Trophoblast cell (in vitro differentiated cells and primary cell): ENCODE results near the gene LYVE1.

ENCODE experiments used
- DNase-seq, 2 donors: peaks; one replicate each; pipeline ENCODE4 v3.0.0-alpha.2; 2016
- H2AFZ ChIP-seq: 2 replicates; pipeline ENCODE4 v1.6.1; 2013; ENCODE audit warnings: low read length, moderate library complexity, mild to moderate bottlenecking; ENCODE audit not compliant: insufficient read depth, poor library complexity
- H2AK5ac ChIP-seq: 2 replicates; pipeline ENCODE4 v1.6.1; 2013; ENCODE audit warnings: mild to moderate bottlenecking, low read length
- H2BK120ac ChIP-seq: 2 replicates; pipeline ENCODE4 v1.6.1; 2013; ENCODE audit warnings: low read length, mild to moderate bottlenecking, moderate library complexity; ENCODE audit not compliant: insufficient read depth, poor library complexity
- H2BK12ac ChIP-seq: 2 replicates; pipeline ENCODE4 v1.6.1; 2013; ENCODE audit warnings: mild to moderate bottlenecking, low read length, moderate library complexity
- H2BK5ac ChIP-seq: 2 replicates; pipeline ENCODE4 v1.6.1; 2013; ENCODE audit warnings: low read length, low read depth, moderate library complexity, mild to moderate bottlenecking; ENCODE audit not compliant: poor library complexity
- H3K14ac ChIP-seq: 2 replicates; pipeline ENCODE4 v1.6.1; 2013; ENCODE audit warnings: mild to moderate bottlenecking, low read length
- H3K18ac ChIP-seq: 2 replicates; pipeline ENCODE4 v1.6.1; 2013; ENCODE audit warnings: mild to moderate bottlenecking, low read length
- H3K23ac ChIP-seq: 2 replicates; pipeline ENCODE4 v1.6.1; 2013; ENCODE audit warnings: low read length
- H3K27ac ChIP-seq: 2 replicates; pipeline ENCODE4 v1.5.1; 2013; ENCODE audit warnings: low read depth, mild to moderate bottlenecking, inconsistent platforms, low read length, moderate library complexity
- H3K27me3 ChIP-seq: 2 replicates; pipeline ENCODE4 v1.6.1; 2013; ENCODE audit warnings: inconsistent platforms, mild to moderate bottlenecking, low read length, moderate library complexity; ENCODE audit not compliant: insufficient read depth
- H3K36me3 ChIP-seq, 2 experiments: 1 replicate in 1 of 2; 2 replicates in 1 of 2; pipeline ENCODE4 v1.6.1; 2013; ENCODE audit warnings: low read length in 2 of 2, mild to moderate bottlenecking in 2 of 2, moderate library complexity in 1 of 2; ENCODE audit not compliant: insufficient read depth in 2 of 2, control insufficient read depth in 1 of 2
- H3K4ac ChIP-seq: 2 replicates; pipeline ENCODE4 v1.6.1; 2013; ENCODE audit warnings: low read depth, mild to moderate bottlenecking, low read length, moderate library complexity
- H3K4me1 ChIP-seq, 2 experiments: 1 replicate in 1 of 2; 2 replicates in 1 of 2; pipeline ENCODE4 v1.6.1; 2013; ENCODE audit warnings: low read length in 2 of 2, mild to moderate bottlenecking in 2 of 2, moderate library complexity in 1 of 2; ENCODE audit not compliant: insufficient read depth in 2 of 2, control insufficient read depth in 1 of 2
- H3K4me2 ChIP-seq: 2 replicates; pipeline ENCODE4 v1.6.1; 2013; ENCODE audit warnings: inconsistent platforms, mild to moderate bottlenecking, low read length, moderate library complexity
- H3K4me3 ChIP-seq: 2 replicates; pipeline ENCODE4 v1.5.1; 2013; ENCODE audit warnings: mild to moderate bottlenecking, low read depth, low read length, inconsistent platforms
- H3K79me1 ChIP-seq: one replicate; pipeline ENCODE4 v1.6.1; 2013; ENCODE audit warnings: low read length
- H3K79me2 ChIP-seq: 2 replicates; pipeline ENCODE4 v1.6.1; 2013; ENCODE audit warnings: low read length, mild to moderate bottlenecking; ENCODE audit not compliant: control insufficient read depth, insufficient read depth, poor library complexity
- H3K9ac ChIP-seq: 2 replicates; pipeline ENCODE4 v1.6.1; 2013; ENCODE audit warnings: mild to moderate bottlenecking, low read length
- H3K9me3 ChIP-seq: 2 replicates; pipeline ENCODE4 v1.6.1; 2013; ENCODE audit warnings: low read depth, mild to moderate bottlenecking, control low read depth, inconsistent platforms, low read length; ENCODE audit not compliant: insufficient read depth
- H4K12ac ChIP-seq: 2 replicates; pipeline ENCODE4 v1.6.1; 2013; ENCODE audit warnings: low read depth, mild to moderate bottlenecking, low read length, moderate library complexity
- H4K8ac ChIP-seq: 2 replicates; pipeline ENCODE4 v1.6.1; 2013; ENCODE audit warnings: low read depth, mild to moderate bottlenecking, low read length, moderate library complexity
- H4K91ac ChIP-seq: one replicate; pipeline ENCODE4 v1.6.1; 2013; ENCODE audit warnings: low read depth, mild to moderate bottlenecking, low read length, moderate library complexity
- WGBS: extraction: QIAGEN DNeasy Blood & Tissue Kit; methylation state at CpG from one replicate; pipeline ENCODE4 v1.1.7; 2013; ENCODE audit warnings: missing lambda C conversion rate; ENCODE audit not compliant: insufficient read length, insufficient coverage; ENCODE audit errors: extremely low coverage; 5-methylcytosine and 5-hydroxymethylcytosine counted together

Gene LYVE1

GRCh38 chr11:10573556-10573955 lies 5.1 kb upstream of the LYVE1 start:
- H3K4me3 ChIP-seq, result no peak overlapping the region
- WGBS, result no CpG with 5 or more reads among the region's 3 CpGs
- H3K27ac ChIP-seq, result no peak overlapping the region

GRCh38 chr11:10573028-10573427 lies 4.6 kb upstream of the LYVE1 start:
- no peak overlapping the region for H3K4me3 ChIP-seq
- H3K9me3 ChIP-seq, result no peaks in the 10 kb centered on the region
- no peaks in the 10 kb centered on the region for H3K79me2 ChIP-seq
- no peak overlapping the region for H4K91ac ChIP-seq
- H3K27me3 ChIP-seq, result no peaks in the 10 kb centered on the region
- H3K4ac ChIP-seq, result no peak overlapping the region
- H3K23ac ChIP-seq, result no peak overlapping the region
- H3K18ac ChIP-seq, result no peak overlapping the region
- H2BK5ac ChIP-seq, result no peak overlapping the region
- H2AFZ ChIP-seq, result no peak overlapping the region
- H4K8ac ChIP-seq, result no peak overlapping the region
- H2BK12ac ChIP-seq, result no peak overlapping the region
- no peak overlapping the region for H3K4me2 ChIP-seq
- no peak overlapping the region for H3K9ac ChIP-seq
- H4K12ac ChIP-seq, result no peak overlapping the region
- no peak overlapping the region for H2BK120ac ChIP-seq
- no peak overlapping the region for H3K14ac ChIP-seq
- no peaks in the 10 kb centered on the region for H3K36me3 ChIP-seq
- H3K27ac ChIP-seq, result no peak overlapping the region
- DNase-seq, result no peak
- H3K79me1 ChIP-seq, result no peaks in the 10 kb centered on the region
- H3K4me1 ChIP-seq, result peaks cover 0 to 6% of the 10 kb centered on the region in 2 experiments
- no peak overlapping the region for H2AK5ac ChIP-seq

More at GRCh38 chr11:10573556-10573955, 5.1 kb upstream of the LYVE1 start:
- Histone ChIP-seq H3K9me3 (no peaks in the 10 kb centered on the region), H4K91ac (no peak overlapping the region), H3K4me2 (no peak overlapping the region), H2AFZ (no peak overlapping the region), H2BK120ac (no peak overlapping the region), H2BK5ac (no peak overlapping the region), H4K8ac (no peak overlapping the region), H2AK5ac (no peak overlapping the region), H3K23ac (no peak overlapping the region), H3K79me1 (no peaks in the 10 kb centered on the region), H3K36me3 (no peaks in the 10 kb centered on the region), H3K18ac (no peak overlapping the region), H3K27me3 (no peaks in the 10 kb centered on the region), H2BK12ac (no peak overlapping the region), H3K14ac (no peak overlapping the region), H4K12ac (no peak overlapping the region), H3K4ac (no peak overlapping the region), H3K9ac (no peak overlapping the region), H3K79me2 (no peaks in the 10 kb centered on the region), H3K4me1 (peaks cover 0 to 6% of the 10 kb centered on the region in 2 experiments)
- DNase-seq, result no peak

DNA sequence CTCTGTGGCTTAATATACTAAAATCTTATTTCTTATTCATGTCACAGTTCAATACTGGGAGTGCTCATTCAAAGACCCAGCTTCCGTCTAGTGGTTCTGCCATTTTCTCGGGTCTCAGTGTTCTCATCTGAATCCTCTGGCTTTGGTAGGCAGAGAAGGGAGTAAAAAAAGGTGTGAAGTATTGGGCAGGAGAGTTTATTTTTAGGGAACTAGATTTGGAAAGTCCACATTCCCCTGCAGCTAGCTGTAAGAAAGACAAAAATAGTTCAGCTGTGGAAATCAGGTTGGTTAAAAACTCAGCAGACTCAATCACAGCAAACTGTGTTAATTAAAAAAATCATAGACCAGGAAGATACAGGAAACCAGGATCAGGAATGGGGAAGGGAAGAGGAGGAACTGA lies 4.1 kb upstream of the LYVE1 start:
- no peak overlapping the region for H3K23ac ChIP-seq

GRCh38 chr11:10567446-10567845 lies 1.0 kb downstream of the LYVE1 start:
- Histone ChIP-seq H3K23ac (no peak overlapping the region), H4K8ac (no peak overlapping the region), H2BK12ac (no peak overlapping the region), H2AFZ (no peak overlapping the region), H3K9ac (no peak overlapping the region), H3K79me2 (no peaks in the 10 kb centered on the region), H4K91ac (no peak overlapping the region), H3K18ac (no peak overlapping the region), H3K79me1 (no peaks in the 10 kb centered on the region), H3K36me3 (no peaks in the 10 kb centered on the region), H2AK5ac (no peak overlapping the region), H3K27me3 (no peaks in the 10 kb centered on the region), H3K4me3 (no peak overlapping the region), H2BK5ac (no peak overlapping the region), H3K4me1 (no peaks in the 10 kb centered on the region), H3K4ac (no peak overlapping the region), H4K12ac (no peak overlapping the region), H3K27ac (no peak overlapping the region), H3K14ac (no peak overlapping the region), H3K9me3 (no peaks in the 10 kb centered on the region), H3K4me2 (no peak overlapping the region), H2BK120ac (no peak overlapping the region)
- no CpG with 5 or more reads among the region's 2 CpGs for WGBS
- DNase-seq, result no peak

More for the DNA sequence above, 4.1 kb upstream of the LYVE1 start:
- H3K4me2 ChIP-seq, result no peak overlapping the region
- H2BK120ac ChIP-seq, result no peak overlapping the region
- no peak overlapping the region for H2AK5ac ChIP-seq
- DNase-seq, result no peak
- no peak overlapping the region for H4K8ac ChIP-seq
- no peak overlapping the region for H3K4ac ChIP-seq
- no peaks in the 10 kb centered on the region for H3K79me2 ChIP-seq
- no peak overlapping the region for H3K18ac ChIP-seq
- H4K12ac ChIP-seq, result no peak overlapping the region
- no peaks in the 10 kb centered on the region for H3K27me3 ChIP-seq
- WGBS, result no CpG with 5 or more reads among the region's 2 CpGs
- H3K14ac ChIP-seq, result no peak overlapping the region
- no peak overlapping the region for H2BK12ac ChIP-seq
- H2AFZ ChIP-seq, result no peak overlapping the region
- H3K27ac ChIP-seq, result no peak overlapping the region
- H3K79me1 ChIP-seq, result no peaks in the 10 kb centered on the region
- no peaks in the 10 kb centered on the region for H3K9me3 ChIP-seq
- H3K9ac ChIP-seq, result no peak overlapping the region
- H4K91ac ChIP-seq, result no peak overlapping the region
- peaks cover 0 to 6% of the 10 kb centered on the region in 2 experiments for H3K4me1 ChIP-seq
- H3K4me3 ChIP-seq, result no peak overlapping the region
- no peak overlapping the region for H2BK5ac ChIP-seq
- no peaks in the 10 kb centered on the region for H3K36me3 ChIP-seq
